ENCODE results near the gene AJAP1.

AJAP1 gene

GRCh38 chr1:4684136-4684535, 29.7 kb downstream of the AJAP1 start:
- no peak for TF ChIP-seq CTCF (IDR thresholded peaks at IDR 0.05; ENCODE audit: low read depth, low read length)
- no peak overlapping the region for H3K4me3 ChIP-seq (replicated peaks in 1 of 2; ENCODE audit: low read depth in 2 of 2, low read length in 2 of 2)
- DNase-seq (ENCODE audit: low read depth in 2 of 2), result no peak

- no peak for TF ChIP-seq CTCF (IDR thresholded peaks at IDR 0.05; ENCODE audit: low read depth, low read length)
- H3K4me3 ChIP-seq (replicated peaks in 1 of 2; ENCODE audit: low read depth in 2 of 2, low read length in 2 of 2), result no peak overlapping the region
- no peak for DNase-seq (ENCODE audit: low read depth in 2 of 2)
These were observed 30.6 kb downstream of the AJAP1 start for GRCh38 chr1:4684864-4685522.

- no peak overlapping the region for H3K4me3 ChIP-seq (replicated peaks in 1 of 2; ENCODE audit: low read depth in 2 of 2, low read length in 2 of 2)
- DNase-seq (ENCODE audit: low read depth in 2 of 2), result no peak
- no peak for TF ChIP-seq CTCF (IDR thresholded peaks at IDR 0.05; ENCODE audit: low read depth, low read length)
These were observed 31.1 kb downstream of the AJAP1 start for GRCh38 chr1:4685523-4685865.

GRCh38 chr1:4687943-4688342, 33.5 kb downstream of the AJAP1 start:
- no peak overlapping the region for H3K4me3 ChIP-seq (replicated peaks in 1 of 2; ENCODE audit: low read depth in 2 of 2, low read length in 2 of 2)
- no peak for DNase-seq (ENCODE audit: low read depth in 2 of 2)
- TF ChIP-seq CTCF (IDR thresholded peaks at IDR 0.05; ENCODE audit: low read depth, low read length), result no peak

GRCh38 chr1:4689271-4689935, 35.0 kb downstream of the AJAP1 start:
- DNase-seq (ENCODE audit: low read depth in 2 of 2), result no peak
- no peak for TF ChIP-seq CTCF (IDR thresholded peaks at IDR 0.05; ENCODE audit: low read depth, low read length)
- H3K4me3 ChIP-seq (replicated peaks in 1 of 2; ENCODE audit: low read depth in 2 of 2, low read length in 2 of 2), result no peak overlapping the region

GRCh38 chr1:4689941-4690635, 35.7 kb downstream of the AJAP1 start:
- no peak for DNase-seq (ENCODE audit: low read depth in 2 of 2)
- no peak for TF ChIP-seq CTCF (IDR thresholded peaks at IDR 0.05; ENCODE audit: low read depth, low read length)
- H3K4me3 ChIP-seq (replicated peaks in 1 of 2; ENCODE audit: low read depth in 2 of 2, low read length in 2 of 2), result no peak overlapping the region

All from cardiac fibroblast (primary cell).